AG04450 (cell line): Measurements from ENCODE around the gene TMEM175. TPM values are rescaled to one million over a fixed set of nuclear protein-coding genes. Genes with fewer than 3 reads are reported as not detected.

Source experiments
- CTCF ChIA-PET: fragments of 300-600, 350-600 bp; formaldehyde crosslinking; extraction: SDS; loops from one replicate; lab custom pipeline; 2022; ENCODE audit warnings: antibody characterized with exemption, inconsistent platforms; lab: Charles Lee
- POLR2A ChIA-PET: fragments of 350-600 bp; formaldehyde crosslinking; extraction: SDS; loops from one replicate; lab custom pipeline; 2021; ENCODE audit warnings: antibody characterized with exemption, inconsistent platforms; lab: Yijun Ruan, JAX
- DNase-seq: peaks from one replicate; pipeline ENCODE4 v3.0.0-alpha.2; 2011; ENCODE audit warnings: low read depth, low spot score
- H3K27ac ChIP-seq: one replicate; pipeline ENCODE4 v1.5.1; 2012; ENCODE audit warnings: low read depth, low read length, control low read depth
- H3K27me3 ChIP-seq: one replicate; pipeline ENCODE4 v1.6.0; 2012; ENCODE audit warnings: low read length; ENCODE audit not compliant: control insufficient read depth, insufficient read depth
- H3K4me3 ChIP-seq: 2 replicates; pipeline ENCODE4 v1.5.1; 2011; ENCODE audit warnings: mild to moderate bottlenecking, low read depth, low read length, control low read depth
- H3K9me3 ChIP-seq: 2 replicates; pipeline ENCODE4 v1.5.1; 2012; ENCODE audit warnings: low read length; ENCODE audit not compliant: control insufficient read depth, insufficient read depth
- polyA plus RNA-seq: library from polyadenylated mRNA; depleted of rRNA; stranded (reverse); fragments of >200 nt; gene quantifications from 2 replicates; pipeline ENCODE4 v1.2.3, GENCODE V29; 2011
- TF ChIP-seq, protein P1 (sequence below): IDR thresholded peaks from 2 replicates; pipeline ENCODE4 v1.5.1; 2011; ENCODE audit warnings: low read depth, low read length, control low read depth, inconsistent platforms

The TMEM175 gene
- polyA plus RNA-seq, 1 experiment, result 27.9 TPM

DNA sequence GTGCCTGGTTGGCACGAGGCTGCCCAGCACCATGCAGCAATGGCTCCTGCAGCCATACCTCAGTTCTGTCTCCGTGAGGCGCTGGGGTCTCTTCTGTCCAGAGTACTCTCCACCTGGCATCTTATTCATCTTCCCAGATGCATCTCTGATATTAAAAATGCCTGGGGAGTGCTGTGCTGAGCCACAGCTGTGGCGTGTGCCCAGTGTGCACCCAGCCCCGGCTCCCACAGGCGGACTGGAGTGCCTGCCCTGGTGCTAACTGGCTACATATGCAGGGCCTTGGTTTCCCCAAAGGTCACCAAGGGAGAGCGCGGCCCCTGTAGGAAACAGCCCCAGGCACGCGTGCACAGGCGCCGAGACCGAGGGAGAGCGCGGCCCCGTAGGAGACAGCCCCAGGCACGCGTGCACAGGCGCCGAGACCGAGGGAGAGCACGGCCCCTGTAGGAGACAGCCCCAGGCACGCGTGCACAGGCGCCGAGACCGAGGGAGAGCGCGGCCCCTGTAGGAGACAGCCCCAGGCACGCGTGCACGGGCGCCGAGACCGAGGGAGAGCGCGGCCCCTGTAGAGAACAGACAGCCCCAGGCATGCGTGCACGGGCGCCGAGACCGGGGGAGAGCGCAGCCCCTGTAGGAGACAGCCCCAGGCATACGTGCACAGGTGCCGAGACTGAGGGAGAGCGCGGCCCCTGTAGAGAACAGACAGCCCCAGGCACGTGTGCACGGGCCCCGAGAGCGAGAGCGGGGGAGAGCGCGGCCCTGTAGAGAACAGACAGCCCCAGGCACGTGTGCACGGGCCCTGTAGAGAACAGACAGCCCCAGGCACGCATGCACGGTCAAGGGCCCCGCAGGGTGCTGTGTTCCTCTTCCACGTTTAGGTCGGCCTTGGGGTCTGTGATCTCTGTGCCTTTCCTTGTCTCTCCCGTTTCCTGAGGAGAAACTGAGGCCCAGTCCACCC lies 14.5 kb downstream of the TMEM175 start:
- Histone ChIP-seq H3K27ac (no peak overlapping the region), H3K4me3 (no peak overlapping the region), H3K9me3 (no peaks in the 10 kb centered on the region; the same call in 1 of the 2 replicates), H3K27me3 (no peaks in the 10 kb centered on the region)
- ChIA-PET CTCF (no interaction called here), POLR2A (no interaction called here)
- TF ChIP-seq, protein P1, sequence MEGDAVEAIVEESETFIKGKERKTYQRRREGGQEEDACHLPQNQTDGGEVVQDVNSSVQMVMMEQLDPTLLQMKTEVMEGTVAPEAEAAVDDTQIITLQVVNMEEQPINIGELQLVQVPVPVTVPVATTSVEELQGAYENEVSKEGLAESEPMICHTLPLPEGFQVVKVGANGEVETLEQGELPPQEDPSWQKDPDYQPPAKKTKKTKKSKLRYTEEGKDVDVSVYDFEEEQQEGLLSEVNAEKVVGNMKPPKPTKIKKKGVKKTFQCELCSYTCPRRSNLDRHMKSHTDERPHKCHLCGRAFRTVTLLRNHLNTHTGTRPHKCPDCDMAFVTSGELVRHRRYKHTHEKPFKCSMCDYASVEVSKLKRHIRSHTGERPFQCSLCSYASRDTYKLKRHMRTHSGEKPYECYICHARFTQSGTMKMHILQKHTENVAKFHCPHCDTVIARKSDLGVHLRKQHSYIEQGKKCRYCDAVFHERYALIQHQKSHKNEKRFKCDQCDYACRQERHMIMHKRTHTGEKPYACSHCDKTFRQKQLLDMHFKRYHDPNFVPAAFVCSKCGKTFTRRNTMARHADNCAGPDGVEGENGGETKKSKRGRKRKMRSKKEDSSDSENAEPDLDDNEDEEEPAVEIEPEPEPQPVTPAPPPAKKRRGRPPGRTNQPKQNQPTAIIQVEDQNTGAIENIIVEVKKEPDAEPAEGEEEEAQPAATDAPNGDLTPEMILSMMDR, result no peak
- DNase-seq, result no peak

DNA sequence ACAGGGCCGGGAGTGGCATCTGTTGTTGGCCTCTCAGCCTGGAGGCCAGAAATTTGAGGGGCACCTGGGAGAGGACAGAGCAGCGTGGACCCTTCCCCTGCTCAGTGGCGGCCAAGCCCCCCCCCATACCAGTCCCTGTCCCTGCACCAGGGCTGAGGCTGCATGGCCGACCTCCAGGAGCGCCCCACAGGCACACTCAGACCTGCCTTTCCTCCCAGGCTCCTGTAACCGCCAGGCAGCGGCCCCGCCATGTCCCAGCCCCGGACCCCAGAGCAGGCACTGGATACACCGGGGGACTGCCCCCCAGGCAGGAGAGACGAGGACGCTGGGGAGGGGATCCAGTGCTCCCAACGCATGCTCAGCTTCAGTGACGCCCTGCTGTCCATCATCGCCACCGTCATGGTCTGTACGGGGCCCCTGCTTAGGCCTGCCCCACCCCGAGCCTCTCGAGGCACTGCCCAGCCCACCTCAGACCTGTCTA lies 15.3 kb downstream of the TMEM175 start:
- no peak for DNase-seq
- POLR2A ChIA-PET, result no interaction called here
- TF ChIP-seq, protein P1, result no peak
- no peaks in the 10 kb centered on the region; the same call in 1 of the 2 replicates for H3K9me3 ChIP-seq
- CTCF ChIA-PET, result no interaction called here
- no peak overlapping the region for H3K4me3 ChIP-seq
- H3K27me3 ChIP-seq, result no peaks in the 10 kb centered on the region
- no peak overlapping the region for H3K27ac ChIP-seq

DNA sequence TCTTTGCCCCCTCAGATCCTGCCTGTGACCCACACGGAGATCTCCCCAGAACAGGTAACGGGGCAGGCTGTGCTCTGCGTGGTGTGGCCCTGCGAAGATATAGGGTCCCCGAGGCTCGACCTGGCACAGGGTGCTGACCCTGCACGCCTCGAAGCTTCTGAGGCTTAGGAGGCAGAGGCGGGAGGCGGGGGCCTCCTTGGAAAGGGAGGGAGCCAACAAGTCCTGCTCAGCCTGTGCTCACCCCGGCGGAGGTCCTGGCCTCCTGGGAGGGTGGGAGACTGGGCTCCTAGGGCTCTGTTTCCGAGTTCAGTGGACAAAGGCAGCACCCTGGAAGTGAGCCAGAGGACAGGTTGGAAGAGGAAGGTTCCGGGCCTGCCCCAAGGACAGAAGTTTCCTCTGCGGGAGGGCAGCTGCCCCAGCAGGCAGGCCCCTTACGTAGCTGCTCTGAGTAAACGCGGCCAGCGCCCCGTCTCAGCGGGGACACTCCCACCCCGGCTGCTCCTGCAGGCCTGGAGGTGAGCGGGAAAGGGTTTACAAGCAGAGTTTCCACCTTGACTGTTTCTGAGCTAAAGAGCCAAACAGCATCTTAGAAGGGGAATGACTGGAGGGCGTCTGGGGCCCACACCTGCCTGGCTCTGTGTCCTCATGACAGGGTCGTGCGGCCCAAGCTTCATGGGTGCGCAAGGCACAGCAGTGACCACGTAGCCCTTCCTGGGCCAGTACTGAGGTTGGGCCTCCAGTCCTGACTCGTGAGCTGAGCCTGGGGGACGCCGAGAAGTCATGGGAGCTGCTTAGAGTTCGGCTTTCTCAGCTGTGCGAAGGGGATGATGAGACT lies 16.1 kb downstream of the TMEM175 start:
- Histone ChIP-seq H3K27me3 (no peaks in the 10 kb centered on the region), H3K9me3 (no peaks in the 10 kb centered on the region; the same call in 1 of the 2 replicates), H3K27ac (no peak overlapping the region), H3K4me3 (no peak overlapping the region)
- ChIA-PET CTCF (no interaction called here), POLR2A (no interaction called here)
- TF ChIP-seq, protein P1, result no peak
- DNase-seq, result no peak

DNA sequence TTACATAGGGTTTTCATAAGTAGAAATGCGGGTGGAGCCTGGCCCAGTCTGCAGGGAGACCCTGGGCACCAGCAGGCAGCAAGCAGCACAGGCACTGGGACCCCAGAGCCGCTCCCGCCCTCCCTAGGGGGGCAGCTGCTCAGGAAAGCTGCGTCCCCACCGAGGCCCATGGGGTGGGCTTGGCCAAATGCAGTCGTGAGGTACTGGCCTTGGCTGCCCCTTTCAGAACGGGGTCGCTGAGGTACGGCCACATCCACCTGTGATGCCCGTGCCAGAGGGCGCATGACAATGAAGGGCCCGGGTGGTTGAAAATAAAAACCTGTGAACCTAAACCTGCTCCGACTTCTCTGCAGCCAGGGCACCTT lies 16.7 kb downstream of the TMEM175 start:
- TF ChIP-seq, protein P1, result no peak
- H3K27me3 ChIP-seq, result no peaks in the 10 kb centered on the region
- ChIA-PET CTCF (interaction anchor here (0.6 kb wide), 1 partner anchor 19 kb away, joined by 3 read pairs; no protein-coding TSS in a partner anchor), POLR2A (no interaction called here)
- no peak overlapping the region for H3K4me3 ChIP-seq
- H3K27ac ChIP-seq, result no peak overlapping the region
- no peaks in the 10 kb centered on the region; the same call in 1 of the 2 replicates for H3K9me3 ChIP-seq
- DNase-seq, result no peak
